Measurements from ENCODE around the gene ZNF467. TPM values are rescaled to one million over a fixed set of nuclear protein-coding genes. Genes with fewer than 3 reads are reported as not detected.

Gene ZNF467
- total and polyA plus RNA-seq, 2 of the 8 experiments (the other 6 are each of a cell fraction or from before 2014, with no cell fraction given), result 0.50 to 0.51 TPM

GRCh38 chr7:149822353-149822943, 49.1 kb upstream of the ZNF467 start:
- no peaks in the 10 kb centered on the region for H3K27me3 ChIP-seq (replicated peaks in 1 of 4; ENCODE audit: control insufficient read depth in 3 of 4, extremely low read depth in 1 of 4, insufficient read depth in 3 of 4, low read length in 3 of 4)
- WGBS, 2 experiments (ENCODE audit: extremely low coverage in 1 of 2, insufficient coverage in 1 of 2, insufficient read length in 1 of 2, insufficient replicate concordance in 2 of 2, low coverage in 1 of 2, low lambda C conversion rate in 2 of 2, missing lambda C conversion rate in 1 of 2), result 92% methylated on average over 22 of the region's 22 CpGs; no CpG with 5 or more reads in 1 of the 2 experiments
- no peak overlapping the region for H4K5ac ChIP-seq (ENCODE audit: insufficient read length, low read depth, low read length)
- ChIA-PET CTCF (ENCODE audit: partially characterized antibody) (interaction anchor here (0.6 to 2.5 kb wide), 8 partner anchors 9 to 1283 kb away, joined by 3 to 9 read pairs (median 4); no protein-coding TSS in a partner anchor), POLR2A (ENCODE audit: partially characterized antibody) (interaction anchor here (1.6 kb wide), 1 partner anchor 9 kb away, joined by 4 read pairs; no protein-coding TSS in a partner anchor)
- no peak overlapping the region for H2BK20ac ChIP-seq (ENCODE audit: low read length)
- no peak overlapping the region for H3K27ac ChIP-seq (ENCODE audit: low read depth, low read length)
- no peak overlapping the region for H3K56ac ChIP-seq (replicated peaks; ENCODE audit: insufficient read length, low read depth, low read length)
- H3K4me2 ChIP-seq (ENCODE audit: insufficient read depth in 1 of 2, low read depth in 2 of 2, low read length in 2 of 2), result no peak overlapping the region
- no peaks in the 10 kb centered on the region for H3K23me2 ChIP-seq (ENCODE audit: low read depth, low read length)
- H2AFZ ChIP-seq (ENCODE audit: low read length), result no peak overlapping the region
- no peak overlapping the region for H2BK15ac ChIP-seq (ENCODE audit: low read length)
- H4K91ac ChIP-seq (replicated peaks; ENCODE audit: insufficient read length, low read length), result no peak overlapping the region
- H3K79me1 ChIP-seq (ENCODE audit: low read depth, low read length), result no peaks in the 10 kb centered on the region; the same call in 1 of the 2 replicates
- no peaks in the 10 kb centered on the region; a peak in 1 of 7 replicates for H3K4me1 ChIP-seq (replicated peaks in 1 of 4; ENCODE audit: control insufficient read depth in 3 of 4, insufficient read depth in 4 of 4, low read length in 3 of 4)
- H3K9me3 ChIP-seq (ENCODE audit: insufficient read depth in 2 of 2, low read depth in 1 of 2, low read length in 1 of 2), result peaks cover 8 to 29% of the 10 kb centered on the region in 2 experiments; a peak in 3 of 4 replicates
- no peak overlapping the region for H3K9ac ChIP-seq (replicated peaks in 1 of 4; ENCODE audit: extremely low read depth in 1 of 4, low read depth in 3 of 4, low read length in 3 of 4)
- H3K4me3 ChIP-seq (ENCODE audit: extremely low read depth in 1 of 4, insufficient read depth in 2 of 4, low read depth in 3 of 4, low read length in 4 of 4), result no peak overlapping the region
- H2BK5ac ChIP-seq (ENCODE audit: low read depth, low read length), result no peak overlapping the region
- H3K18ac ChIP-seq (ENCODE audit: extremely low read depth, low read length), result no peak overlapping the region
- no peak overlapping the region for H3K23ac ChIP-seq (ENCODE audit: insufficient read length)
- DNase-seq (ENCODE audit: low read depth in 1 of 2, low spot score in 2 of 2) (no peak), FAIRE-seq (no peak)
- H4K8ac ChIP-seq (ENCODE audit: extremely low read depth, insufficient read depth, low read length), result no peak overlapping the region
- H2BK120ac ChIP-seq (replicated peaks; ENCODE audit: low read depth, low read length), result no peak overlapping the region
- H3K36me3 ChIP-seq (ENCODE audit: control insufficient read depth in 2 of 4, insufficient read depth in 4 of 4, low read length in 3 of 4), result no peaks in the 10 kb centered on the region
- no peak overlapping the region for H2AK5ac ChIP-seq (ENCODE audit: low read depth, low read length)
- H3K4ac ChIP-seq (replicated peaks; ENCODE audit: insufficient read length, low read depth, low read length), result no peak overlapping the region
- no peak overlapping the region for H3K14ac ChIP-seq (ENCODE audit: insufficient read length)
- no peaks in the 10 kb centered on the region for H3K79me2 ChIP-seq (ENCODE audit: control insufficient read depth in 1 of 2, insufficient read depth in 2 of 2, low read length in 2 of 2)
- no peaks in the 10 kb centered on the region for H4K20me1 ChIP-seq (replicated peaks in 1 of 2; ENCODE audit: control insufficient read depth in 1 of 2, insufficient read depth in 2 of 2, low read length in 2 of 2)
- no peak overlapping the region for H2BK12ac ChIP-seq (ENCODE audit: low read depth, low read length)
- TF ChIP-seq GABPA (IDR thresholded peaks at IDR 0.05; ENCODE audit: borderline replicate concordance, insufficient read depth, low read length) (no peak), BCL11A (IDR thresholded peaks at IDR 0.05; ENCODE audit: low read depth in 2 of 2, low read length in 2 of 2) (no peak), KDM4A (IDR thresholded peaks at IDR 0.05; ENCODE audit: low read depth, low read length, severe bottlenecking) (no peak), BACH1 (IDR thresholded peaks at IDR 0.05; ENCODE audit: low read length) (no peak), RBBP5 (IDR thresholded peaks at IDR 0.05; ENCODE audit: borderline replicate concordance, low read depth, low read length) (no peak), KDM5A (IDR thresholded peaks at IDR 0.05; ENCODE audit: low read length) (no peak), KDM1A (IDR thresholded peaks at IDR 0.05; ENCODE audit: borderline replicate concordance, low read length) (no peak), POLR2A (IDR thresholded peaks at IDR 0.05; ENCODE audit: control extremely low read depth in 1 of 2, low read depth in 2 of 2, low read length in 2 of 2) (no peak), CTBP2 (IDR thresholded peaks at IDR 0.05; ENCODE audit: borderline replicate concordance, insufficient read depth, insufficient read length, low read length) (no peak), TAF7 (optimal IDR thresholded peaks at IDR 0.05; ENCODE audit: borderline replicate concordance, low read depth, low read length) (no peak)

Data from H1 (cell line).